ENCODE results near the gene ZFHX3.
"Not testable (repeated sequence)": the region's sequence is repeated elsewhere in the genome, so short reads cannot be mapped to it uniquely, and the experiment has no call there.

ZFHX3 gene

DNA sequence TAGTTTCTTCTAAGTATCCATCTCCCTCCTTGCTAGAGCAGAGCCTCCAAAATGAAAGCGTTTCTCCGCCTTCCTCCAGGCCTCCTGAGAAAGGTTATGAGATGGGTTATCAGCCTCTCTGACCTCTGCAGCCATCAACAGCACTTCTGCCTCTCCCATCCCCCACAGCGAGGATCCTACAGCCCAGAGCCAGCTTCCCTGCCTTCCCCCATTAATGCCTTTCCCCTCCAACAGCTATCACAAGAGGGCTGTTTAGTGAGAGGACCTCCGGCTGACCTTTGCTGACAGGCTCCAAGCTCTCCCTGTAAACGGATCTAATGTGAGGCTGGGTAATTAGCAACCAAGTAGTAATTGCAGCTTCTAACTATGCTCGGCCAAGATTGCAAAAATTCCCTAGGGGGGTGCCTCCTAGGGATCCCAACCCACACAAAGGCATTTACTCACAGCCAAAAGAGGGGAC lies 55.8 kb downstream of the ZFHX3 start:
- no peak for DNase-seq

DNA sequence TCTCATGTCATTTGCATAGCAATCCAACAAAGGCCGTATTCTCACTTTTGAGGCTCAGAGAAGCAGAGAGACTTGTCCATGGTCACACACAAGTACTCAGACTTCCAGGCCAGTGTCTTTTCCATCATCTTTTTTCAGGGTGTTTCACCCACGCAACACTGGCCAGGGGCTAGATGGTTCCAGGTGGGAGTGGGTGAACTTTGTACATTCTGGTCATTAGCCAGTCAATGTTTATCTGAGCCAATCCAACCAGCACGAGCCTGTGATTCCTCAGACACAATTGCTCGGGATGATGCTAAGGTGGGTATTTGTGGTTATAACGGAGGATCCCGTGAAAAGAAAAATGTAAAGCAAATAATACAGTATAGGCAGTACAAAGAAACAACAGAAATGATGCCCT lies 56.3 kb downstream of the ZFHX3 start:
- no peak for DNase-seq

DNA sequence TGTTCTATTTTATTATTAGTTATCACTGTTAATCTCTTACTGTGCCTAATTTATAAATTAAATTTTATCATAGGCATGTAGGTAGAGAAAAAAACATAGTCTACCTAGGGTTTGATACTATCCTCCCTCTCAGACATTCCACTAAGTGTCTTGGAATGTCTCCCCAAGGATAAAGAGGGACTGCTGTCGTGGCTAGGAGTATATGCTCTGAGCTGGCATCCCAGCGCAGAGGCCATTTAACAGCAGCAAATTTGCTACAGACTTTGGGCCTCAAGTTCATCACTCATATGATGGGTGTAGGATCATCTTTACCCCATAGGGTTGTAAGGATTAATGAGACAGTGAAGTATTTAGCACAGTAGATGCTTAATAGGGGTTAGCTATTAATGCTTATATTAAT lies 56.7 kb downstream of the ZFHX3 start:
- DNase-seq = no peak

DNA sequence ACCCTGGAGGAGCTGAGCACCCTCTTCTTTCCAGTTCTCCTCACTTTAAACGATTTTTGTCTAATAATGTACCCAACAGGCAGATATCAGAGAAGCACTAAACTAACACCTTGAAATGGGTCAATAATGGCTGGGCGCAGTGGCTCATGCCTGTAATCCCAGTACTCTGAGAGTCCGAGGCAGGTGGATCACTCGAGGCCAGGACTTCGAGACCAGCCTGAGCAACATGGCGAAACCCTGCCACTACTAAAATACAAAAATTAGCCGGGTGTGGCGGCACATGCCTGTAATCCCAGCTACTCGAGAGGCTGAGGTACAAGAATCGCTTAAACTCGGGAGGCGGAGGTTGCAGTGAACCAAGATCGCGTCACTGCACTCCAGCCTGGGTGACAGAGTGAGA lies 57.4 kb downstream of the ZFHX3 start:
- no peak for DNase-seq

DNA sequence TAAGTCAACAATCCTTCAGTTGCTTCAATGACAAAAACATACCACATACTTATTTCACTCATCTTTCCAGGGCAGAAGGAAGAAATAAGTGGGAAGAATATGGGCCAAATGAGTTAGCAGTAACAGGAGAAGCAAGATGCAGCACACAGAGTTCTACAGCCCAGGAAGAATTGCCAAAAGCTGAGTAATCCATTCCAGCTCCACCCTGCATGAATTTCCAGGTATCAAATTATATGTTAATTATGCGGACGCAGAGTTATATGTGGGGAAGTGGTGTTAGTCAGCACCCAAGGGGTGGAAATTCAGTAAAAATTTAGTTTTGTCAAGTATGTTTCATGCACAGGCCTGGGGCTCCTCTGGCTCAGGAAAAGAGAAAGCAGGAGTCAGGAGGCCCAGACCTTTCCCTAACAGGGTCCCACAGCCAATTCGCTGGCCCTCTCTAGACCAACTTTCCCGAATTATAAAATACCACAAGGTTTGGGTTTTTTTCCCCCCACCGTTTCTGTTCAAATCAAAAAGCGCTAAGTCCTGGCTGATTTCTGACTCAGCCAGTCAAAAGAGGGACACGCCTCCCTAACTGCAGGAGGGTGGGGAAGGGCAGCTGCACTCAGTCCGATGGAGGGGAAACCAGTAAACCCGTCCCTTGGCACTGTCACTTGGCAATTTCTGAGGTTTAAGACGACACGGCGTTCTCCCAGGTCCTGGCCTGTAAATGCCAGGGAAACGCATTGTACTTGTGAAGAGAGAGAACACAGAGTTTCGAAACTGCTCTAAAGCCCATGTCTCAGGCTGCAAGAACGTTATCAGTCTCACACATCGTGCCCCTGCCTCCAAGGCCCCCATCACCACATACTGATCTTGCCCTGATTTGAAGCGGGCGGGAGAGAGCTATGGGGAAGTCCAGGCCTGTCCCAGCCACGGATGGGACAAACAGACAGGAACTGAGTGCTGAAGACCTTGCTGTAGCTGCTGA lies 58.1 kb downstream of the ZFHX3 start:
- DNase-seq = no peak

DNA sequence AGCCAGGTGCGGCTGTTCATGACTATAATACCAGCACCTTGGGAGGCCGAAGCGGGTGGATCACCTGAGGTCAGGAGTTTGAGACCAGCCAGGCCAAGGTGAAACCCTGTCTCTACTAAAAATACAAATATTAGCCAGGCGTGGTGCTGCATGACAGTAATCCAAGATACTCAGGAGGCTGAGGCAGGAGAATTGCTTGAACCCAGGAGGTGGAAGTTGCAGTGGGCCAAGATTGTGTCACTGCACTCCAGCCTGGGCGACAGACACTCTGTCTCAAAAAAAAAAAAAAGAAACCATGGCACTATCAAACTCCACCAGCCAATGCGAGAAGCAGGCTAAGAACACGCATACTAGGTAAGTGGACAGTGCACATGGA lies 58.7 kb downstream of the ZFHX3 start:
- DNase-seq = not testable (repeated sequence)

DNA sequence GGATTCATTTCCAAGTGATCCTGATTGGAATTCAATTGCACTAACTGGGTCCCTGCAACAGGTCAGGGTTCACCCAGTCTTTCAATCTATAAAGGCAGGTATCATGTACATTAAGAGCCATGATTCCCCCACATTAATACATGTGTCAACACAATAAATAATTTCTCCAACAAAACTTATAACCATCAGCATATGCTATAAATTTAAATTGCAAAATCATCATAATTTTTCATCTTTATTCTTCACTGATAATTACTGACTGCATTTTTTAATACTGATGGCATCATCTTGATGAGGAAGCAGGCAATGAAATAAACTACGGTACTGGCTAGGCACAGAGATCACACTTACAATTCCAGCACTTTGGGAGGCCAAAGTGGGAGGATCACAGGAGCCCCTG lies 59.4 kb downstream of the ZFHX3 start:
- DNase-seq = no peak

DNA sequence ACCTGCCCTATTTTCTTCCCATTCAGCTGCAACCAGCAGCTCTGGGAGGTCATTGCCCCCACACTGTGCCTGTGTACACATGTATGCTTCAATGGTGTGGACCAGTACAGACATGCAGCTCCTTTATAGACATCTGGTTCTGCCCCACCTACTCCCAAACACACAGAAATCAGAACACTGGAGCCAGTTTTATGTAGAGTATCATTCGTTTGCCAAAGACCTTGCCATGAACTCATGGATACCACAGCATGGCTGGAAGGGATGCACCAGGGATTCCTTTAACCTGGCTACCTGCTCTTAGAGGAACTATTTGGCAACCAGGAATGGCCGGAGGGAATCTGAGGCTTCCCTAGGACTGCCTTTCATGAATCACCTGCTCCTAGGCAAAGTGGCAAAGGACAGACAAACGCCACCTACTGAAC lies 60.4 kb downstream of the ZFHX3 start:
- DNase-seq = no peak

DNA sequence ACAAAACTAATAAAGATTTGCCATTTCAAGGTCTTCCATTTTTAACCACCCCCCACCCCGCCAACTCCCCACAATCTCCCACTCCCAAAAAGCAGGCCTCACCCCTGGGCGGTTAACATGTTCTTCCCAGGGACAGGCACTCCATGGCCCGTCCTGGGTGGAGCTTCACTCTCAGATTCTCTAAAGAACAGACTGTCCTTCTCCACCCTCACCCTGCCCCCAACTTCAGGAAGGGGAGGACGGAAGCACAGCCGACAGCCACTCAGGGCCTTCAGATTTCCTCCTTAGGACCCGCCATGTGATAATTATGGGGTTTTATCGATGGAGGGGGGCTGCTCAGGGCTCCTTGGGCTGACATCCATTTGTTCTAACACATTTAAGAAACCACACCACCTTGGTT lies 61.9 kb downstream of the ZFHX3 start:
- DNase-seq = no peak

DNA sequence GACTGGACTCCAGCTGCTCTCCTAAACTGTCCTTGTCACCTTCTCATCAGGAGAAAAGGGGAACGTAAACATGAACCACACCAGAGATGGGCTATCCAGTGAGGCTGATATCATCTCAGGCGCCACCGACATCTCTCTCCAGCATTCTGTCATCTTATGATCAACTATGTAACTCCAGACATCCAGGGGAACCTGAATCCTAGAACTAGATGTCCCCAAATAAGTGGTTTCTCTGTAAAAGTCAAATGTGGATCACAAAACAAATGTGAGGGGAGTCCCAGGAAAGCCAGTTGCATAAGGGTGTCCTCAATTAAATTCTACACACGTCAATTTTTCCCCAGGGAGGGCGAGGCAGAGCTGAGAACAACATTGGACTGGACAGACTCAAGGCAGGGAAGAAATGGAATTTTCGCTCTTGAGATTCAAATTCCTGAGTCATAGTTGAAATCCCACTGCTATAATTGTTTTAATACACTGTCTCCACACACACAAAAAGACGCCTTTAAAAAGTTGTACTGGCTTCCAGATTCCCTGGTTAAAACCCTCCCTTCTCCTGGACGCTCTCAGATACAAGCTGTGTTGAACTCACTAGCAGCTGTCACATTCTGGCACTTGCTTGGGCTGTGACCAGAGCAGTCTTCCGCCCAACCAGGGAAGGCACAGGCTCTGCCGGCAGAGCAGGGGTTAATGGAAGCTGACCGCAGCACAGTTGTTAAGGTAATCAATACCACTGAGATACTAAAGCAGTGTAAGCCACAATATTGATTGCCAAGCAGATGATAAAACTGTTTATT lies 62.6 kb downstream of the ZFHX3 start:
- no peak for DNase-seq

DNA sequence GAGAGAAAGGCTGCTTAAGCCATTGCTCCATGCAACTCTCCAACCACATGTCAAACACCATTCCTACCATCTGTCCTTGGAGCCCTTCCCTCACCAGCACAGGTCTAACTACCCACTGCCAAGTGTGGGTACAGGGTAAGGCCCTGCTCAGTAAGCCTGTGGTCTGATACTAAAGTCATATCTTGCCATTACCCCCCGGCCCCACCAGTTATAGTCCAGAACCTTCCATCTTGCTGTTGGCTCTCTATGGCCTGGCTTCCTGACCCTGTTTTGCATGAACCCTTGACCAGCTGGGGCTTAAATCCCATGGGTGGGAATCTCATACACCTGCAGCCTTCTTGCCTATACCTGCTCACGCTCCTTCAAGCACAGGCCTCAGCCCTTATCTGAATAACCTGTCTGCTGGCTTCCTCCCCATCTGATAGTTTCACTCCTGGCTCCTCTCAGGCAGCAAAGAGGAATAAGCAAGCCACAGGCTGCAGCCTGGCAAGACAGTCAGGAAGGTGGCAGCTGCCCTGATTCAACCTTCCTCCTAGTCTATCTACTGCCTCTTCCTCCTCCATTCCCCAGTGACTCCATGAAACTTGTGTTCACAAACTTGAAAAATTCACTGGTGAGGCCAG lies 64.1 kb downstream of the ZFHX3 start:
- DNase-seq = no peak

DNA sequence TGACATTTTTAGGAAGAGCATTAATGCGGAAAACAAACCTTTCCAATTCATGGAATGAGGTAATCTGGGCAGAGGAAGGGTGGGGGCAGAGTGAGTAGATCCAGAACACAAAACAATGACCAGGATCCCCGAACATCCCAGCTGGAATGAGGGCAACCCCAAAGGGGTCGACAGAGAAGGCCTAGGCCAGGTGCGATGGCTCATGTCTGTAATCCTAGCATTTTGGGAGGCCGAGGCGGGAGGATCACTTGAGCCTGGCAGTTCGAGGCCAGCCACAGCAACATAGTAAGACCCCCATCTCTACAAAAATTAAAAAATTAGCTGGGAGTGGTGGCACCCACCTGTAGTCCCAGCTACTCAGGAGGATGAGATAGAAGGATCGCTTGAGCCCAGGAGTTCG lies 64.7 kb downstream of the ZFHX3 start:
- DNase-seq = no peak

DNA sequence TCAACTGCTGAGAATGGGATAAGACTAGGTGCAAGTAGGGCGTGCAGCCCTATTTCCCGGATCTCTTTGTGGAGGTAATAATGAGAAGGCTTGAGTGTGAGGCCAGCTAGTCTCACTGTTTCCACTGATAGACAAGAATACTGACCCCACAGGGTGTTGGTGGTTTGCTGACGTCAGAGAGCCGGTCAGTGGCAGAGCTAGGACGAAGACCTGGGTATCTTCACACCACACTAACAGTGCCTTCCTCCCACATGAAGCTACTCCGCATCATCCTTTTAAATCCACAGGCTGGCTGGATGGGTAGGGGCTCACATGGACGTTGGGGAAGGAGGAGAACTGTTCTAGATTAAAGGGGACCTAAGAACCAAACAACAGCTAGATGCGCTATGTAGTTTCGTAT lies 68.0 kb downstream of the ZFHX3 start:
- no peak for DNase-seq

DNA sequence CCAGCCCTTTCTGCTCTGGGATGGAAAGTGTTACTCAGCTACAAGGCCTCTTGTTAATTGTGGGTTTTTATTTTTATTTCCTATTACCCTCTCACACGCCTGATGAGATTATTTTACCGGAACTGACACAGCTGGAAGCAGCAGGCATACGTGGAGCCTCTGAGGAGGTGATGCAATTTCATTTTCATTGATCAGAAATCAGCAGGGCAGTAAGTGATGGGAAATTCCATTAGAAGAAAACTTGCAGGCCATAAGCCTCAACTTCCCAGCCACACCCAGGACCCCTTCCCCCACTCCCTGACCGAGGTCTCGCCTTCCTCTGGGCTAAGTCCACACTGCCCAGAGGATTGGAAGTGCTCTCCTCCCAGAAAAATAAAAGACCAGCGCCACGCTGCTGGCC lies 69.7 kb downstream of the ZFHX3 start:
- DNase-seq = no peak

DNA sequence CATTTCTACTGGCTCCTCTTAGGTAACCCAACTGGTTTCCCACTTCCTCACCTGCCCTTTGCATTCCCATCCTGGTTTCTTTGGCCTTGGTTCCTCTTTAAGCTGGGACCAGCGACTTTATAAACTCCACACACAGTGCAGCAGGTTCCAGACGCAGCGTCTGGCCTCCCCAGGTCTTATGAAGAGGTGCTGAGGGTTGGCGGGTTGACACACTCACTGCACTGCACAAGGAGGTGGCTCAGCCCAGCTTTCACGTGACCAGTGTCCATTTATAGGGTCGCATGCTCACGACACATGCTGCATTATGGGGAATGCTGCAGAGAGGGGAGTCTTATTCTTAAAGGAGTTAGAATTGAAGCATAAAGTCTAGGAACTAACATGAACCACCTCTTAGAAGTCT lies 70.8 kb downstream of the ZFHX3 start:
- DNase-seq = no peak

DNA sequence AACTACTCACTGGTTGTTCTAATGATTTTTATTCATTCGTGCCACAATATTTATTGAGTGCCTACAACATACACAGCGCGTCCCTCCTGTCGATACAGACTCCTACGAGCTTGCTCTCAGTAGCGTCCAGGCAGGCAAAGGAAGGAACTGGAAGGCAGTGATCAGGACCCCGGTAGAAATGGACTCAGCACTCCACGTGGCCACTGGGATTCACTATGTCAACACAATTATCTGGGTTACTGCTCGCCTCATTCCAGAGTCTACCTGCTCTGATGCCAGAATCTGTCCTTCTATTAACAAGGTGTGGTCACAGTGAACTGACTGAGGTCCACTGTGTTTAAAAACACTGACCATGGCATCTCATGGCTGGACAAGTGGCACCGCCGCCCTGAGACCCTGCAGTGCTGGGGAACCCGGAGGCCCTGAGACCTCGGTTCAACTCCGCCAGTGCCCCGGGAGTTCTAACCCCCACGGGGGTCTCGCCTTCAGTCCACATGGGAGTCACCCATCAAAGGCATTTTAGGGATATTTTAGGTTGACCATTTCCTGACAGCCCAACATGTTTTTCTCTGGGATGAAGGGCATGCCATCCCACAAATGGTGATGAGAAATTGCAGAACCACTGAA lies 71.4 kb downstream of the ZFHX3 start:
- no peak for DNase-seq

DNA sequence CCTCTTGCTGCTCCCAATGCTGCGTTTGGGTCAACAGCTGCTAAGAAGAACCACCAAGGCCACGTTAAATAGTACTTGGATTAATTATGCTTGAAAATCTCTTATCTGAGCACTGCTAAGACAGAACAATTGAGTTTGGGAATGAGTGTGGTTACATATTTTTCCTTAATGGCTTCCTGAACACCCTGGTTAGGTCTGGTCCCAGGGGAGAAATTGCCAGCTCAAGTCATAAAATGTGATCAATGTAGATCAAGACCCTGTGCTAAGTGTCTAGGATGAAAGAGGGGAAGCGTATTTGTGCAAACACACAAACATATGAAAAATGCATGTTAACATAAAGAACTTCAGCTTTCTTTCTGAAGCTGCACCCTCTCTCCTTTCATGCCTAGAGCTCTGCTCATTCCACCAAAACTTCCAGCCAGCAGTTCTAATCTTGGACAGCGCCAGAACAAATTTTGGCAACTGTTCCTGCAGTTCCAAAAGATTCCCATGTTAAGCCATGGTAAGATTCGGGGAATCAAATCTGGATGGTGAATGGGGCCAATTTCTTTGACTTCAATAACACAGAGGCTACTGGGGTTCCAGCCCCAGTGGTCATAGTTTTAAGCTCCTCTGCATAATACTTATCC lies 72.0 kb downstream of the ZFHX3 start:
- no peak for DNase-seq

DNA sequence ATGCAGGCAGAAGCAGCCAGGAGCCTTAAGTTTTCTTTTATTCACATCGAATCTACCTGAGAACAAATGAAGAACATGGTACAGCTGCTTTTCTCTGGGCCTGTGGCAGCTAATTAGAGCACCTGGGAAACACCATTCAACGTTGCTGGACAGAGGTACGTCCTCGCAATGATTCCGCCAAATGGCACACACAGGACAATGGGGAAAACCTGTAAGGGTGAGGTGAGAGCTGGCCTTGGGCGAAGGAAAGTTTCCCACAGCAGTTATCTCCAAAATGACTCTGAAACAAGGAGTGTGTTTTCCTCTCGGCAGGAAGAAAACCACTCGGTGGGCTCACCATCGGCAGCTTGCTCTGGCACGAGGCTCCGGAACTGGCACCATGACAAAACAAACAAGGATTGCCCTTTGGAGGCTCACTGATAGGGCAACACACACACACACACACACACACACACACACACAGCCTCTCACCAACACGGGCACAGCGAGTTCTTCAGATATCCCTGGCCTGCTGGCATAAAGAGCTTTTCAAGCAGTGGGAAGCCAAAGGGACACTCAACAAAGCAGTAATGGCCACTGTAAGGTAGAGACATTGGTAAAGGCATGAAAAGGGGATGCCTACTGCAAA lies 73.7 kb downstream of the ZFHX3 start:
- DNase-seq = no peak

DNA sequence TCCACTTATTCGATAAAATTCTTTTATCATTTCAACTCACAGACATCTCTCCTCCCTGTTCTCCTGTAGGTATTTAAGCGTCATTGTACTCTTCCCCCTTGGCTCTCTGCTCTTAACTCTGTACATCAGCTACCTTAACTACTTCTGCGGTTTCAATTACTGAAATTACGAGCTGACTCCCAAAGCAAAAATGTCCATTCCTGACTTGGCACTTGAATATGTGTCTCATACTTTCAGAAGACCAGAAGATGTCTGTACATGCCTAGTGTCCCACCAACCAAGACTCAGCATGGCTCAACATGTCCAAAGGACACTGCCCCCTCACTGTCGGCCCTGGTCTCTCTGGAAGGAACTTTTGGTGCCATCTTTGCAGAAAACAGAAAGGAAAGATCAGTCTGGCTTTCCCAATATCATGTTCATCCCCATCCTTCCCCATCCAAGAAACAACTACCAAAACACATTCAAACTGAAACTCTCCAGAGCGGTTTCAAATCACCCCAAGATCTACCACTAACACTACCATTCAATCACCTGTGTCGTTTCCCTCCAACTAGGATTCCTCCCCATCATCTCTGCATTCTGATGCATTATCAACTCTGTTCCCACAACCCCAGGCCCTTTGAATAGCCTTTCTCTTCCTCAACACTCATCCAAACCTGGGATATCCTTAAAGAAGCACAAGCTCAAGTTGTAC lies 74.9 kb downstream of the ZFHX3 start:
- DNase-seq = no peak

DNA sequence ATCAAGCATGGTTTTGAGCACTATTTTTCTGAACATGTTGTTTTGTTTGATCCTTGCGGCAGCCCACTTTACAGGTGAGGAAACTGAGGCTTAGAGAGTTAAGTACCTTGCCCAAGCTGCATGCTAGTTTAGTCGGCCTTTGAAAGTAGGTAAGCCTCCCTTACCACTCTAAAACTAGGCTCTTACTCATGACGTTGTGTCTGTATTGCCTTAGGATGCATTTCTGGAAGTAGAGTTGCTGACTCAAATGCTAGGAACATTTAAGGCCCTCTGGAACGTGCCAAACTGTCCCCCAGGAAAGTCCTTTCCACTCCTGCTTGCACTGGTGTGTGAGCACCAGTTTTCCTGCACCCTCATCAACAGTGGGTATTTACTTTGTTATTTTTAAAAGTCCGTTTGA lies 76.6 kb downstream of the ZFHX3 start:
- no peak for DNase-seq

DNA sequence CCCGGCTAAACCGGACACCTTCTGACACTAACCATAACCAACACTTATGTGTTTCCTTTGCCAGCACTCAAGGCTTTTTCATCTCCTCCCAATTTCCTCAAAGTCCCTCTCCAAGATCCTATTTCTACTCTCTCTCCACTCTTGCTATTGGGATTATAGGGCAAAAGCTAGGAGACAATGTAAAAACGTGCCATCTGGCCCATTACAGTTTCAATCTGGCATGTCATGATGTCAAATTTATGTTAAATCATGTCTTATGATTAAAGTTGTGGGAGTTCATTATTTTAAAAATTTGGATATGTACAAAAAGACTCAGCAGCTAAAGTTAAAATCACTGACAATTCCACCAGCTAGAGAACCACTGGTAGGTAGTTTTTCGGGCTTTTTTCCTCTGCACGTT lies 77.3 kb downstream of the ZFHX3 start:
- no peak for DNase-seq

DNA sequence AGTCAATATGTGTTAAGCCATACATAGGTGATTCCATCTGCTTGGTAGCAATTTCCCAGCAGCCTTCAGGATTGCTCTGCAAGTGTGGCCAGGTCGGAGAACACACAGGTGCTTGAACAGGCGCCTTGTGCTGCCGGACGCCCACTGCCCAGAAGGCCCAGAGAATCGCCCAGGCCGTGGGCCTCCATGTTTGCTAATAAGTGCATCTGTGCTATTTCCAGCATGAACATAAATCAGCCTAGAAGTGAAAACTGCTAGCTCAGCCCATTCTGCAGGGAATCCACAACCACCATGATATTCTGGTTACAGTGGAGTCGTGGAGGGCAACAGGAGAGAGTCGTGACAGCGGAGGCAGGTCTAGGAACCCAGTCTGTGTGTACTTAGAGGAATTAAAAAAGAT lies 78.1 kb downstream of the ZFHX3 start:
- no peak for DNase-seq

All from NCI-H1436 treated with DMSO at 0.1 percent for 48 hours (cell line).